Measurements from ENCODE around the gene ZMYM2.
A peak's percentile ranks its signal among the peaks of the same experiment; 100 is the strongest.

The ZMYM2 gene

DNA sequence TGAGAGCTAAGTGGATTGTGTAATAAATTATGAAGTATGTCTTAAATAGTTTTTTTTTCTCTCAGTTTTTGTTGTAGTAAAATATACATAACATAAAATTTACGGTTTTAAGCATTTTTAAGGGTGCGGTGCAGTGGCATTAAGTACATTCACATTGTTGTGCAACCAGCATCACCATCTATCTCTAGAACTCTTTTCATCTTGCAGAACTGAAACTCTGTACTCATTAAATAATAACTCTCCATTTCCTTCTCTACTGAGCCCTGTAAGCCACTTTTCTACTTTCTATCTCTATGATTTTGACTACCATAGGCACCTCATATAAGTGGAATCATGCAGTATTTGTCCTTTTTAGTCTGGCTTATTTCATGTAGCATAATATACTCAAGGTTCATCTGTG is 115.2 kb downstream of the ZMYM2 start:
- Histone ChIP-seq H3K9me3 (ENCODE audit: control insufficient read depth, low read length) (no peaks in the 10 kb centered on the region), H3K4me3 (ENCODE audit: low read length) (no peak overlapping the region), H3K4me1 (ENCODE audit: control insufficient read depth, insufficient read depth, low read length) (no peaks in the 10 kb centered on the region), H3K9ac (ENCODE audit: low read length) (no peak overlapping the region), H3K27me3 (replicated peaks; ENCODE audit: control insufficient read depth, insufficient read depth, low read length) (no peaks in the 10 kb centered on the region), H3K36me3 (ENCODE audit: control insufficient read depth, insufficient read depth, low read length, severe bottlenecking) (peaks cover 85% of the 10 kb centered on the region)
- no peak for DNase-seq (ENCODE audit: low read depth)

DNA sequence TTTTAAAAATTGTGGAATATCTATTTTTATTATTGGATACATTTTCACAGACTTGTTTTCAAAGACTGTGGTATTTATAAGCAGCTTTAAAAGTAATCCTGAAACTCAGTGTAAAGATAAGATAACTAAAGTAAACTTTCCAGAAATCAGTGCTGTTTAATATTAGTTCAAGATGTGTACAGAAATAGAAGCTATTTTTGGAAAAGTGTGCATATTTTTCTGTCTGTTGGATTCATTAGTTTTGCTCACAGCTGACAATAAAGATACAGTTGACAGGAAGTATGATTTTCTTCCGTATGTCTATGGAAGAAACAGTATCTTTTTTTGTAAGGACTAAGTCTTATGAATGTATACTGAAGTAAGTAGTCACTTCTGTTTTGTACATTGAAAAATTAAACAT is 116.4 kb downstream of the ZMYM2 start:
- no peak for DNase-seq (ENCODE audit: low read depth)
- H3K4me3 ChIP-seq (ENCODE audit: low read length) = no peak overlapping the region
- no peaks in the 10 kb centered on the region for H3K27me3 ChIP-seq (replicated peaks; ENCODE audit: control insufficient read depth, insufficient read depth, low read length)
- H3K9me3 ChIP-seq (ENCODE audit: control insufficient read depth, low read length) = no peaks in the 10 kb centered on the region
- no peak overlapping the region for H3K9ac ChIP-seq (ENCODE audit: low read length)
- H3K4me1 ChIP-seq (ENCODE audit: control insufficient read depth, insufficient read depth, low read length) = no peaks in the 10 kb centered on the region
- peaks cover 76% of the 10 kb centered on the region for H3K36me3 ChIP-seq (ENCODE audit: control insufficient read depth, insufficient read depth, low read length, severe bottlenecking)

- peaks cover 70% of the 10 kb centered on the region for H3K36me3 ChIP-seq (ENCODE audit: control insufficient read depth, insufficient read depth, low read length, severe bottlenecking)
- no peak overlapping the region for H3K9ac ChIP-seq (ENCODE audit: low read length)
- no peaks in the 10 kb centered on the region for H3K27me3 ChIP-seq (replicated peaks; ENCODE audit: control insufficient read depth, insufficient read depth, low read length)
- H3K4me3 ChIP-seq (ENCODE audit: low read length) = no peak overlapping the region
- H3K4me1 ChIP-seq (ENCODE audit: control insufficient read depth, insufficient read depth, low read length) = peaks cover 4% of the 10 kb centered on the region
- no peaks in the 10 kb centered on the region for H3K9me3 ChIP-seq (ENCODE audit: control insufficient read depth, low read length)
- no peak for DNase-seq (ENCODE audit: low read depth)
Observed at GRCh38 chr13:20077086-20077485, 118.6 kb downstream of the ZMYM2 start.

DNA sequence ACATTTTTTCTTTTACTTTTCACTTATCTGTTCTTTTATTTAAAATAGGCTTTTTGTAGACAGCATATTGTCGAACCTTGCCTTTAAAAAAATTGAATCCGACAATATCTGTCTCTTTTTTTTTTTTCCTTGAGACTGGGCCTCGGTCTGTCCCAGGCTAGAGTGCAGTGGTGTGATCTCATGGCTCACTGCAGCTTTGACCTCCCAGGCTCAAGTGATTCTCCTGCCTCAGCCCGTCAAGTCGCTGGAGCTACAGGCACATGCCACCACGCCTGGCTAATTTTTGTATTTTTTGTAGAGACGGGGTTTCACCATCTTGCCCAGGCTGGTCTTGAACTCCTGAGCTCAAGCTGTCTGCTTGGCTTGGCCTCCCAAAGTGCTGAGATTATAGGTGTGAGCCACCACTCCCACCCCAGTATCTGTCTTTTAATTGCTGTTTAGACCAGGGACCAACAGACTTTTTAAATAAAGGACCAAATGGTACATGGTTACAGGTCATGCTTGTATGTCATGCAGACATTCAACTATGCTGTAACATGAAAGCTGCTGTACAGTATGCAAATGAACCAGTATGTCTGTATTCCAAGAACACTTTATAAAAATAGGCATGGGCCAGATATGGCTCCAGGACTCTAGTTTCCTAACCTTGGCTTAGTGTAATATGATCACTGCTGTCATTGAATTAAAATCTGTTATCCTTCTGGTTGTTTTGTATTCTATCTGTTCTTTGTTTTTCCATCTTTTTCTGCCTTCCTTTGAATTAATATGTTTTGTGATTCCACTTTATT is 122.0 kb downstream of the ZMYM2 start:
- Histone ChIP-seq H3K4me3 (ENCODE audit: low read length) (no peak overlapping the region), H3K9ac (ENCODE audit: low read length) (no peak overlapping the region), H3K9me3 (ENCODE audit: control insufficient read depth, low read length) (no peaks in the 10 kb centered on the region), H3K27me3 (replicated peaks; ENCODE audit: control insufficient read depth, insufficient read depth, low read length) (no peaks in the 10 kb centered on the region), H3K4me1 (ENCODE audit: control insufficient read depth, insufficient read depth, low read length) (peaks cover 4% of the 10 kb centered on the region), H3K36me3 (ENCODE audit: control insufficient read depth, insufficient read depth, low read length, severe bottlenecking) (peaks cover 74% of the 10 kb centered on the region)
- no peak for DNase-seq (ENCODE audit: low read depth)

GRCh38 chr13:20090349-20090748 is 131.8 kb downstream of the ZMYM2 start:
- H3K4me3 ChIP-seq (ENCODE audit: low read length) = no peak overlapping the region
- H3K27me3 ChIP-seq (replicated peaks; ENCODE audit: control insufficient read depth, insufficient read depth, low read length) = no peaks in the 10 kb centered on the region
- H3K9me3 ChIP-seq (ENCODE audit: control insufficient read depth, low read length) = no peaks in the 10 kb centered on the region
- no peak overlapping the region for H3K9ac ChIP-seq (ENCODE audit: low read length)
- H3K4me1 ChIP-seq (ENCODE audit: control insufficient read depth, insufficient read depth, low read length) = no peaks in the 10 kb centered on the region
- peaks cover 20% of the 10 kb centered on the region for H3K36me3 ChIP-seq (ENCODE audit: control insufficient read depth, insufficient read depth, low read length, severe bottlenecking)
- peak; percentile 14 for DNase-seq (ENCODE audit: low read depth)

GRCh38 chr13:20093951-20094350 is 135.4 kb downstream of the ZMYM2 start:
- Histone ChIP-seq H3K9ac (ENCODE audit: low read length) (no peak overlapping the region), H3K9me3 (ENCODE audit: control insufficient read depth, low read length) (no peaks in the 10 kb centered on the region), H3K4me3 (ENCODE audit: low read length) (no peak overlapping the region), H3K36me3 (ENCODE audit: control insufficient read depth, insufficient read depth, low read length, severe bottlenecking) (no peaks in the 10 kb centered on the region), H3K27me3 (replicated peaks; ENCODE audit: control insufficient read depth, insufficient read depth, low read length) (peaks cover 10% of the 10 kb centered on the region), H3K4me1 (ENCODE audit: control insufficient read depth, insufficient read depth, low read length) (no peaks in the 10 kb centered on the region)
- no peak for DNase-seq (ENCODE audit: low read depth)

GRCh38 chr13:20099319-20099718 is 140.8 kb downstream of the ZMYM2 start:
- H3K36me3 ChIP-seq (ENCODE audit: control insufficient read depth, insufficient read depth, low read length, severe bottlenecking) = no peaks in the 10 kb centered on the region
- H3K27me3 ChIP-seq (replicated peaks; ENCODE audit: control insufficient read depth, insufficient read depth, low read length) = peaks cover 38% of the 10 kb centered on the region
- H3K4me3 ChIP-seq (ENCODE audit: low read length) = no peak overlapping the region
- H3K9ac ChIP-seq (ENCODE audit: low read length) = no peak overlapping the region
- no peak for DNase-seq (ENCODE audit: low read depth)
- no peaks in the 10 kb centered on the region for H3K9me3 ChIP-seq (ENCODE audit: control insufficient read depth, low read length)
- no peaks in the 10 kb centered on the region for H3K4me1 ChIP-seq (ENCODE audit: control insufficient read depth, insufficient read depth, low read length)

DNA sequence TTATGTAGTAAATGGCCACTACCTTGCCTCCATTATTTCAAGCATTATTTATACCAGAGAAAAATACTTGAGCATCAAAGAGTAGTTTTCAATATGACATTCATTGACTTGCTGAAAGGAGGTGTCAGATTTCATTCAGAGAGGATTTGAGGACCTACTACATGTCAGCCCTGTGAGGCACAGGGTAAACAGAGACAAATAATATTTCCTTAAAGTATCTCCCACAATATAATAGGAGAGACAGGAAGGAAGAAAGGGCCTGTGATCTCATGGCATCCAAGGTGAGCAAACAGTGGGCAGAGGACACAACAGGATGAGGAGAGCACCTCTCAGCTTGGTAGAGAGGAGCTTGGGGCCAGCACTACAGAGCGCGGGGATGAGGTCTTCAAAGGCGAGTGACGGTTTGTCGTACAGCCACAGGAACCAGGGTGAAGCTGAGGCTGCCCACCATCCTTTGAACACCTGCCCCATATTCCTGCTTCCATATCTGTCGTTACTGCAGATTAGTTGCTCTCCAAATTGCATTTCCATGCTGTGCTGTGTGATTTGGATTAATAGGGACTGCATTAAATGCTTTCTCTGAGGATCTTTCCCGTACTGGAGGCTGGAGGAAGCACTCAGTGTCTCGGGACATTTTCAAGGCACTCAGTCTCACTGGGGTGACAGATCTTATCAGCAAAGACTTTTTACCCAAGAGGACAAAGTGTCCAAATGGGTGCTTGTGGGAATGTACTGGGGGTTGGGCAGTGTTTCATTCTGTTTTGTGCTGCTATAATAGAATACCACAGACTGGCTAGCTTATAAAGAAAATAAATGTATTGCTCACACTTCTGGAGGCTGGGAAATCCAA is 143.2 kb downstream of the ZMYM2 start:
- DNase-seq (ENCODE audit: low read depth) = no peak
- H3K9ac ChIP-seq (ENCODE audit: low read length) = no peak overlapping the region
- peaks cover 59% of the 10 kb centered on the region for H3K27me3 ChIP-seq (replicated peaks; ENCODE audit: control insufficient read depth, insufficient read depth, low read length)
- no peaks in the 10 kb centered on the region for H3K36me3 ChIP-seq (ENCODE audit: control insufficient read depth, insufficient read depth, low read length, severe bottlenecking)
- no peaks in the 10 kb centered on the region for H3K9me3 ChIP-seq (ENCODE audit: control insufficient read depth, low read length)
- no peak overlapping the region for H3K4me3 ChIP-seq (ENCODE audit: low read length)
- no peaks in the 10 kb centered on the region for H3K4me1 ChIP-seq (ENCODE audit: control insufficient read depth, insufficient read depth, low read length)

GRCh38 chr13:20102525-20103180 is 144.1 kb downstream of the ZMYM2 start:
- Histone ChIP-seq H3K4me1 (ENCODE audit: control insufficient read depth, insufficient read depth, low read length) (no peaks in the 10 kb centered on the region), H3K9me3 (ENCODE audit: control insufficient read depth, low read length) (no peaks in the 10 kb centered on the region), H3K36me3 (ENCODE audit: control insufficient read depth, insufficient read depth, low read length, severe bottlenecking) (no peaks in the 10 kb centered on the region), H3K4me3 (ENCODE audit: low read length) (no peak overlapping the region), H3K27me3 (replicated peaks; ENCODE audit: control insufficient read depth, insufficient read depth, low read length) (peaks cover 64% of the 10 kb centered on the region), H3K9ac (ENCODE audit: low read length) (no peak overlapping the region)
- no peak for DNase-seq (ENCODE audit: low read depth)

- Histone ChIP-seq H3K4me1 (ENCODE audit: control insufficient read depth, insufficient read depth, low read length) (no peaks in the 10 kb centered on the region), H3K27me3 (replicated peaks; ENCODE audit: control insufficient read depth, insufficient read depth, low read length) (peaks cover 47% of the 10 kb centered on the region), H3K9ac (ENCODE audit: low read length) (no peak overlapping the region), H3K9me3 (ENCODE audit: control insufficient read depth, low read length) (no peaks in the 10 kb centered on the region), H3K4me3 (ENCODE audit: low read length) (no peak overlapping the region), H3K36me3 (ENCODE audit: control insufficient read depth, insufficient read depth, low read length, severe bottlenecking) (no peaks in the 10 kb centered on the region)
- no peak for DNase-seq (ENCODE audit: low read depth)
Observed at GRCh38 chr13:20105161-20105689, 146.7 kb downstream of the ZMYM2 start.

DNA sequence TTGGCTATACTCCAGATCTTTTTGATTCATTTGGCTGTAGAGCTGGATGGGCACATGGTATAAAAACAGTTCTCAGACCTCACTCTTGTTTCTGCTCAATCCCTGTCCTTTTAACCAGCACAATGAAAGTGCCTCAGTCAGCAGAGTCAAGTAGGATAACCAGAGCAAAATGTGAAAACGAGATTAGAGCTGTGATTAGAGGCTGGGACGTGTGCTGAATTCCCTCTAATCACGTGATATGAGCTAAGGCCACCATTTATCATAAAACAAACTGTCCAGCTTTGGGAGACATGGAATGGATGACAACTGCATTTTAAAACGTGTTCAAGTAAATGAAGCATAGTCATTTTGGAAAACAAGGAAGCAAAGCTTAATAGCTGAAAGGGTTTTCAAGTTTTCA is 148.2 kb downstream of the ZMYM2 start:
- H3K4me1 ChIP-seq (ENCODE audit: control insufficient read depth, insufficient read depth, low read length) = no peaks in the 10 kb centered on the region
- H3K9me3 ChIP-seq (ENCODE audit: control insufficient read depth, low read length) = no peaks in the 10 kb centered on the region
- no peak overlapping the region for H3K9ac ChIP-seq (ENCODE audit: low read length)
- peaks cover 43% of the 10 kb centered on the region for H3K27me3 ChIP-seq (replicated peaks; ENCODE audit: control insufficient read depth, insufficient read depth, low read length)
- H3K4me3 ChIP-seq (ENCODE audit: low read length) = no peak overlapping the region
- no peak for DNase-seq (ENCODE audit: low read depth)
- no peaks in the 10 kb centered on the region for H3K36me3 ChIP-seq (ENCODE audit: control insufficient read depth, insufficient read depth, low read length, severe bottlenecking)
